GM10248 (cell line): Measurements from ENCODE around the gene FGF9.
A peak's percentile ranks its signal among the peaks of the same experiment; 100 is the strongest.

Experiments used
- CTCF ChIA-PET: fragments of 300-600 bp; sonication (Branson Sonifier 250); formaldehyde crosslinking; extraction: SDS; loops from one replicate; lab custom pipeline; 2021; ENCODE audit warnings: antibody characterized with exemption; lab: Yijun Ruan, JAX
- POLR2A ChIA-PET: fragments of 350-650 bp; sonication (Branson Sonifier 250); formaldehyde crosslinking; extraction: SDS; loops from one replicate; lab custom pipeline; 2020; ENCODE audit warnings: antibody characterized with exemption; lab: Yijun Ruan, JAX
- DNase-seq: peaks from one replicate; pipeline ENCODE4 v3.0.0; 2012; ENCODE audit errors: extremely low spot score
- TF ChIP-seq, protein P1 (sequence below): IDR thresholded peaks from 2 replicates; pipeline ENCODE4 v1.5.1; 2012; ENCODE audit warnings: mild to moderate bottlenecking, low read depth; ENCODE audit errors: extremely low read depth, missing control alignments, control extremely low read depth

FGF9 gene

DNA sequence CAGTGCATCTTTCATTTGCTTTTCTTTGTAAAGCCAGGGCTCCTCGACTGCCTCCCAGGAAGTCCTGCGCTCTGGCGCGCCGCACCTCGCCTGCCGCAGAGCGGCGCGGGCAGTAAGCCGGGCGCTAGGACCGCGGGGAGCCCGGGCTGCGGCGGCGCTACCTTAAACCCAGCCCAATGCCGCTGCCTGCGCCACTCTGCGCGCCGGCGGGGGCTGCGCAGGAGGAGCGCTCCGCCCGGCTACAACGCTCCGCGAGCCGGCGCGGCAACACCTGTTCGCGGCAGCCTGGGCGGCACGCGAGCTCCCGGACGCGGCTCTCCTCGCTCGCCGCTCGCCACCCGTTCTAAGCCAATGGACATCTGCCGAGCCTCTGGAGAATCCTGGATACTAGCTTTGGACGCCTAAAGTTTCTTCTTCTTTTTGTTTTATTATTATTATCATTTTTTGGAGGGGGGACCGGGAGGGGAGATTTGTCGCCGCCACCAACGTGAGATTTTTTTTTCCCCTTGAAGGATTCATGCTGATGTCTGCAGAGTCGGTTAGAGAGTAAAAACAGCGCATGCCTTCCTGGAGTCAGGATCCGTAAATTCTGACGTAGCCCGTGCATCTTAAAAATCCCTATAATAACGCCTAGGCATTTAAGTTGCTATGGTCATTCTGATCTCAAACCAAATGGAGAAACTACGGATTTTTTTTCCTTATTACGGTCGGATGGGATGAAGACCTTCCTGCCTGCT, at the start of gene FGF9:
TSS of gene FGF9 (plus strand) at position 191 of the 737 bp plus-strand sequence. CDS start 840 bp downstream, outside the sequence.
- ChIA-PET CTCF (interaction anchor here (4.6 kb wide), 1 partner anchor 31 kb away, joined by 27 read pairs; no protein-coding TSS in a partner anchor), POLR2A (no interaction called here)
- TF ChIP-seq, protein P1, sequence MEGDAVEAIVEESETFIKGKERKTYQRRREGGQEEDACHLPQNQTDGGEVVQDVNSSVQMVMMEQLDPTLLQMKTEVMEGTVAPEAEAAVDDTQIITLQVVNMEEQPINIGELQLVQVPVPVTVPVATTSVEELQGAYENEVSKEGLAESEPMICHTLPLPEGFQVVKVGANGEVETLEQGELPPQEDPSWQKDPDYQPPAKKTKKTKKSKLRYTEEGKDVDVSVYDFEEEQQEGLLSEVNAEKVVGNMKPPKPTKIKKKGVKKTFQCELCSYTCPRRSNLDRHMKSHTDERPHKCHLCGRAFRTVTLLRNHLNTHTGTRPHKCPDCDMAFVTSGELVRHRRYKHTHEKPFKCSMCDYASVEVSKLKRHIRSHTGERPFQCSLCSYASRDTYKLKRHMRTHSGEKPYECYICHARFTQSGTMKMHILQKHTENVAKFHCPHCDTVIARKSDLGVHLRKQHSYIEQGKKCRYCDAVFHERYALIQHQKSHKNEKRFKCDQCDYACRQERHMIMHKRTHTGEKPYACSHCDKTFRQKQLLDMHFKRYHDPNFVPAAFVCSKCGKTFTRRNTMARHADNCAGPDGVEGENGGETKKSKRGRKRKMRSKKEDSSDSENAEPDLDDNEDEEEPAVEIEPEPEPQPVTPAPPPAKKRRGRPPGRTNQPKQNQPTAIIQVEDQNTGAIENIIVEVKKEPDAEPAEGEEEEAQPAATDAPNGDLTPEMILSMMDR = peak; percentile 9
- DNase-seq = peak; percentile 87

DNA sequence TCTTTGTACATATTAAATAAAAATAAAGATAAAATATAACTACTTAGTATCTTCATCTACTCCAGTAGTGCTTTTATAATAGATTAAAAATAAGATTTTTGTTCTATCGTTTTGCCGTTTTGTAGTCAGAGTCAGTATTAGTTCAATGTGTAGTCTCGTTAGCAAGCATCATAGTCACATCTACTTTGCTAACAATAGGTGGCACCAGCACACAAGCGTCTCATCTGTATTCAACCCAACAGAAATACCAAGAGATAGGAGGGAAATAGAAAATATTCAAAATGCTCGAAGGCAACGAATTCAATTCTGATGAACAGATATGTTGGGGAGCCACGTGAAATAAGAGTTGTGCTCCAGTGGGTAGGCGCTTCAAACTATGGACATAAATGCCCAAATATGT, 45.5 kb upstream of the FGF9 start:
- ChIA-PET CTCF (interaction anchor here (1.1 to 2.4 kb wide), 3 partner anchors 9 to 12 kb away, joined by 3 to 11 read pairs (median 5); no protein-coding TSS in a partner anchor), POLR2A (no interaction called here)
- TF ChIP-seq, protein P1 = peak; percentile 54
- peak; percentile 58 for DNase-seq

DNA sequence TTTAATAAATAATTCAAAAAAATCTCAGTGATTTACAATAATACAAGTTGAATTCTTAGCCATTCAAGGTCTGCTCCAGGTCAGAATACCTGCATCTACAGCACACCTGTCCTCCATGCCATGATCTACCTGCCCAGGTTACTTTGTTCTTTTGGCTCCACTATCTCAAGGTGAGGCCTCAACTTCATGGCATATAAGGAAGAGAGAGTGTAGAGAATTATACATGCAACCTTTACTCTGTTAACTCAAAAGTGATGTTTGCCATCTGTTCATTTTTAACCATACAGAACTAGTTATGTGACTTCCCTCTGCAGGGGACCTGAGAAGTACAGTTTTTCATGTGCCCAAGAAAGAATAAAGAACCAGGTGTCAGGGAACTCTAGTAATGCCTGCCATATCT, 38.7 kb upstream of the FGF9 start:
- POLR2A ChIA-PET = no interaction called here
- TF ChIP-seq, protein P1 = no peak
- CTCF ChIA-PET = no interaction called here

DNA sequence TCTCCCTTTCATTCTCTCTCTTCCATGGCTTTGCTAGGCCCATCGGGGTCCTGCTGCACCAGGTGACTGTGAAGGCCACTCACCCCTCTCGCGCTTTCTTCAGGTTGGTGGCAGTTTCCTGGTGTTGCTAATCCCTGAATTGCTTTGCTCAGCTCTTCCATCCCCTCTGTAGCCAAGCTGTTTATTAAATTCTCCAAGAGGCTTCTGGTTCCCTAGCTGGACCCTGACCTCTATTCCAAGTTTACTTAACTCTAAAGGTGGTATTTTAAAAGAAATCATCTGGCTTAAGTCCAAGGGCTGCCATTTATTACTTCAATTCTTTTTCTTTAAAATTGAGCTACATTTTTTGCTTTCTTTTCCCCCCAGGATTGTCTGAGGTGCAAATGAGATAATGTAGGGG, 34.2 kb upstream of the FGF9 start:
- ChIA-PET CTCF (interaction anchor here (0.7 to 5.1 kb wide), 7 partner anchors 10 to 1158 kb away, joined by 3 to 40 read pairs (median 6); no protein-coding TSS in a partner anchor), POLR2A (no interaction called here)
- no peak for DNase-seq
- TF ChIP-seq, protein P1 = no peak

More for the DNA sequence above, 38.7 kb upstream of the FGF9 start:
- no peak for DNase-seq

DNA sequence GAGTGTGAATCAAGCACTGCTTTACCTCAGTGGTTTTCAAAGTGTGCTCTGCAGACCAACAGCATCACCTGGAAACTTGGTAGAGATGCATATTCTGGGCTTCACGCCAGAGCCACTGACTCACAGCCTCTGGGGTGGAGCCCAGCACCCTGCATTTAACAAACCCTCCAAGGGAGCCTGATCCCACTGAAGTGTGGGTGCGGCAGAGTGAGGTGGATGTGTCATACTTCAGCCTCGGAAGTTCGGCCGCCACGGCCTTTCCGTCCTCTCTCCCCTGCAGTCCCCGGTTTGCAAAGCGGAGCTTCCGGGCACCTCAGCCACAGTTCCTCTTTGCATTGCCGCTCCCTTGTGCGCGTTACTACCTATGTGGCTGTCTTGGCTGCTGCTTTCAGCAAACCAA, 33.6 kb upstream of the FGF9 start:
- ChIA-PET POLR2A (no interaction called here), CTCF (interaction anchor here (1.0 to 5.3 kb wide), 19 partner anchors 9 to 1165 kb away, joined by 3 to 40 read pairs (median 6); partner anchors contain the start of genes FGF9 and MICU2)
- peak; percentile 28 for DNase-seq
- TF ChIP-seq, protein P1 = no peak

DNA sequence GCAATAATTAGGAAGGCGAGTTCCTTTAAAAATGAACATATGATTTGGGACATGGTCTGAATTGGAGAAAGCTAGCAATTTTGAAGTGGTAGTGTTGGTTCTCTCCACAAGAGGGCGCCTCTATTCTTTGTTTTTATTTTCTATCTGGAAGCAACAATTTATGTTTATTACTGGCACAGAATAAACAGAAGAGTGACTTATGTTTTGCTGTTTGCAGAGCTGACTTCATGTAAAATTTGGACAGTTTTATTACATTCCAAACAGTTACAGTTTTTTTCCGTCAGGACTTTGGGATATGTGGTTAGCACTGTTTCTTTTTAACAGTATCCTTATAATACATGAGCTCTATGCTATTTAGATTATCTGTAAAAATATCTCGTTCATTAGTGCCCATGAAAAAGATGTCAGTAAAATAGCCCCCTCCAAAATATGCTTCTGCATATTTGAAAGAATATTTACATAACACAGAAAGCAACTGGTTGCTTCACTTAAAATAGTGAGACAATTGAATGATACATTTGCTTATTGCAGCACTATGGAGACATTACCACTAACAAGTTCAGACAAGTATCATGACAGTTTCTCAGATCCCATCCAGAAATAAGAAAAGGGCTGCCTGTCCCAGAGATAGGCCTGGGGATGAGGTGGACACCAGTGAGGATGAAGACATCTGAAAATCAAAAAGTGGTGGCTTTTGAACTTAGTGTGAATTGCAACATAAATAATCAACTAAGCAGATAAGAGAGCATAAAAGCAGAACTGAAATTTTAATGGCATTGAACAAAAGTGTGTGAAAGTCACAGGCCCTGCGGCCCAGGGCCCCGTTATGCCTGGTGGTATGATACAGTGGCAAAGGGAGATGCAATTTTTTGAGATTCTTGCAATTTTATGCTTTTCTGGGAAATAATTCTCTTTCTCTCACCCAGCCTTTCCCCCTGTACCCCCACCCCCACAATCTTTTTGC, 32.3 kb upstream of the FGF9 start:
- ChIA-PET CTCF (interaction anchor here (0.7 to 5.3 kb wide), 36 partner anchors 8 to 1451 kb away, joined by 3 to 40 read pairs (median 5); partner anchors contain the start of genes FGF9 and MICU2), POLR2A (no interaction called here)
- peak; percentile 50 for DNase-seq
- TF ChIP-seq, protein P1 = peak; percentile 59
